ENCODE measurements around the gene RPRML. TPM values are rescaled to one million over a fixed set of nuclear protein-coding genes. Genes with fewer than 3 reads are reported as not detected.

Gene RPRML
- total and polyA plus RNA-seq, 11 donors, result 0.15 to 0.37 (median 0.27) TPM; not detected in 7

DNA sequence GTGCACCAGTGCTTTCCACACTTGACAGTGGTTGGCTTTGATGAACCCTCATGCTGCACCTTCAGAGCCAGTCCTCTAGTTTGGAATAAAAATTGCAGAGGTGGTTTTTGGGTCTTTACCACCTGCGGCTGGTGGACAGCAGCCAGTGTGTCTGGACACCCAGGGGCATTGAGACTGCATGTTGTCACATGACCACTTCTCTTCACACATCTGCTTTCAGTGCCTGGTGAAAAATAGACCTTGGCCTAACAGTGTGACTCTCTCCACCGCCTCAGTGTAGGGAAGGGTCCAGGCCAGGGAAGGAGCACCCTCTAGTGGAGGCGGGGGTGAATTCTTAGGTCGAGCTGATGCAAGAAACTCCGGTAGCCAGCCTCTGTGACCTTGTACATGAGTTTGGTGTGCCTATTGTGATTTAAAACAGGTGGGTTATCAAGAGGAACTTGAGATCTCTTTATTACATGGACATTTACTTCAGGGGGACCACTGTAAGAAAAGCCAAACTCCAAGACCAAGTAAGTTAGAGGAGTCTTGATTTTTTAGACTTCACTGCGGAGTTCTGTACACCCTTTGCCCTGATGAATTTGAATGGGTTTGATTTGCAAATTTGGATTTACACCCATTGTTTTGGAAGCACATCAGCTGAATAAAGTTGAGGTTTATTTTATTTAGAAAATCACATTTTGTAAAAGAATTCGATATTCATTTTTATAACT, 38.2 kb downstream of the RPRML start:
- intact Hi-C loops (cut with DNase I), result loop anchor here in 8 of 10 donors (2.0 to 5.0 kb wide), 6 partner anchors 60 to 371 kb away; no protein-coding TSS in a partner anchor
- Histone ChIP-seq H3K4me1 (peaks cover 4 to 27% (median 20%) of the 10 kb centered on the region in 12 donors), H3K9me3 (no peaks in the 10 kb centered on the region), H3K36me3 (peaks cover 0 to 63% (median 48%) of the 10 kb centered on the region in 9 donors), H3K4me3 (no peak overlapping the region), H3K27ac (no peak overlapping the region), H3K27me3 (no peaks in the 10 kb centered on the region)
- TF ChIP-seq, protein P1, sequence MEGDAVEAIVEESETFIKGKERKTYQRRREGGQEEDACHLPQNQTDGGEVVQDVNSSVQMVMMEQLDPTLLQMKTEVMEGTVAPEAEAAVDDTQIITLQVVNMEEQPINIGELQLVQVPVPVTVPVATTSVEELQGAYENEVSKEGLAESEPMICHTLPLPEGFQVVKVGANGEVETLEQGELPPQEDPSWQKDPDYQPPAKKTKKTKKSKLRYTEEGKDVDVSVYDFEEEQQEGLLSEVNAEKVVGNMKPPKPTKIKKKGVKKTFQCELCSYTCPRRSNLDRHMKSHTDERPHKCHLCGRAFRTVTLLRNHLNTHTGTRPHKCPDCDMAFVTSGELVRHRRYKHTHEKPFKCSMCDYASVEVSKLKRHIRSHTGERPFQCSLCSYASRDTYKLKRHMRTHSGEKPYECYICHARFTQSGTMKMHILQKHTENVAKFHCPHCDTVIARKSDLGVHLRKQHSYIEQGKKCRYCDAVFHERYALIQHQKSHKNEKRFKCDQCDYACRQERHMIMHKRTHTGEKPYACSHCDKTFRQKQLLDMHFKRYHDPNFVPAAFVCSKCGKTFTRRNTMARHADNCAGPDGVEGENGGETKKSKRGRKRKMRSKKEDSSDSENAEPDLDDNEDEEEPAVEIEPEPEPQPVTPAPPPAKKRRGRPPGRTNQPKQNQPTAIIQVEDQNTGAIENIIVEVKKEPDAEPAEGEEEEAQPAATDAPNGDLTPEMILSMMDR (IDR thresholded peaks at IDR 0.05), result peak; percentile 75 to 87 (median 83)
- no peak for TF ChIP-seq POLR2A (IDR thresholded peaks at IDR 0.05)
- DNase-seq, result peak; percentile 72 to 79 (median 76)
- peak; percentile 70 to 84 (median 82) for ATAC-seq
- 33 to 40% (median 38%) methylated on average over 6 to 7 of the region's 7 CpGs for WGBS, 4 donors

DNA sequence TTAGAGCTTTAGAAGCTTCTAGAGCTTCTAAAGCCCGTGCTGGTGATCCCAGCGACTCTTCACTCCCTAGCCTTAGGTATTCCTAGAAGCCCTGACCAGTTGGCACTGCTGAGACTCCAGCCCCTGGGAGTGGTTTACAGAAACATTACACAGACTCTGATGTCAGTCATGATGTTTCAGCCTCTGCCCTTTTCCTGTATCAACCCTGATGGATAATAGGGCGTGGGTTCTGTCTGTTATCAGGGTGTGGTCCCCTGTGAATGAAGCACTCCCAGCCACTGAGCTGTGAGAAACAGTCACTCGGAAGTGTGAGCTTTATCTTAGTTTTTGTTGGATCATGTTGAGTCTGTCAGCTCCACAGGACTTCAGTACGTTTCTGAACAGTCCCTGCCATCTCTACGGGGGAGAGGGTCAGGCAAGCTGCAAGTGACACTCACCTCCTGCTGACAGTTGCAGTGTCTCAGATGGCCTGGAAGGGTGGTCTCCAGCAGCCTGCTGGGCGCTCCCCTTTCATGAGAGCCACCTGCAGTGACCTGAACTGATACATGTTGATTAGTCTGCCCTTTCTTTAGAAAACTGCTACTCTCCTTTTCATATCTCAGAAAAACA, 43.3 kb downstream of the RPRML start:
- intact Hi-C loops (cut with DNase I), result no loop called here
- DNase-seq (no peak), ATAC-seq (peak; percentile 32 to 91 (median 82))
- TF ChIP-seq, protein P1 (IDR thresholded peaks at IDR 0.05), result no peak
- no peak for TF ChIP-seq POLR2A (IDR thresholded peaks at IDR 0.05)
- Histone ChIP-seq H3K4me3 (no peak overlapping the region), H3K9me3 (no peaks in the 10 kb centered on the region), H3K36me3 (peaks cover 4 to 100% (median 99%) of the 10 kb centered on the region in 9 donors), H3K27me3 (no peaks in the 10 kb centered on the region), H3K4me1 (peaks cover 0 to 10% (median 0%) of the 10 kb centered on the region in 12 donors), H3K27ac (peak overlapping the region in 8 of 12 donors; percentile 16 to 71 (median 34))
- 37 to 46% (median 43%) methylated on average over 6 to 7 of the region's 7 CpGs for WGBS, 4 donors

DNA sequence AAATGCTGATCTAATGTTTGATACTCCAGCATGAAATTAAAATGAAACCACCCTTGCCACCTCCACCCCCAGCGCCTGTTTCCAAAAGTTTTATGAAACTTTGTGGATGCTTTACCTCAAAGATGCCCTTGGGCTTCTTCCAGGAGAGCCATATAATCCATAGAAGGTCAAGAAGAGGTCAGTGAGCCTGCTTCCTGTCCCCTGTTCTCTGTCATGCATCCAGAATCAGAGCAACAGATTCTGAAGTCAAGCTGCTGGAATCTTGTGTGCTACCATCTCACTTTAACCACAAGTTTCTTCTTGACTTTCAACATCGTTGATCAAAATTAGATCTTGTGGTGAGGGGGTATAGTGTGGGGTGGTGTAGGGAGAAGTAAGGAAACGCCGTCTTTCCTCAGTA, 47.5 kb downstream of the RPRML start:
- TF ChIP-seq POLR2A (IDR thresholded peaks at IDR 0.05), result no peak
- TF ChIP-seq, protein P1 (IDR thresholded peaks at IDR 0.05), result no peak
- intact Hi-C loops (cut with DNase I), result no loop called here
- Histone ChIP-seq H3K9me3 (no peaks in the 10 kb centered on the region), H3K27me3 (no peaks in the 10 kb centered on the region), H3K4me3 (no peak overlapping the region), H3K27ac (no peak overlapping the region), H3K4me1 (peaks cover 0 to 33% (median 10%) of the 10 kb centered on the region in 12 donors), H3K36me3 (peaks cover 4 to 76% (median 73%) of the 10 kb centered on the region in 9 donors)
- DNase-seq (no peak), ATAC-seq (no peak)
- WGBS, 4 donors, result 87 to 92% (median 90%) methylated on average over 4 of the region's 4 CpGs

DNA sequence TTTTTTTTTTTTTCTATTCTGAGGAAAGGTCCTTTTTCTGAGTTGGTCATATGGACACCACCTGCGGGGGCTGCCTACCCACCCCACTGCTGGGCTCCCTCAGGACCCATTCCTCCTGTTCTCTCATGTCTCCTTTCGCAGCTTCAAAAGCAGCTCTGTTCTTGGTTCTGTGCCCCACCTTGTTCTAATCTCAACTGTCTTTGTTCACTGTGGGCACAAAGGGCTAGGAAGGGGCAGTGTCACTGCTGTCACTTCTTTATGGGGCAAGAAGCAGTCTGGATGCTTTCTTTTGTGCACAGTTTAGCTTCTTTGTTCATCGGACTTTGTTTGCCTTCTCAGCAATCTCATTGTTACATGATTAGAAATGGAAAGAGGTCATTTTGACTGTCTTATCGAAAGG, 49.0 kb downstream of the RPRML start:
- H3K4me1 ChIP-seq, result peaks cover 0 to 38% (median 17%) of the 10 kb centered on the region in 12 donors
- no peak overlapping the region for H3K4me3 ChIP-seq
- intact Hi-C loops (cut with DNase I), result no loop called here
- TF ChIP-seq, protein P1 (IDR thresholded peaks at IDR 0.05), result no peak
- TF ChIP-seq POLR2A (IDR thresholded peaks at IDR 0.05), result no peak
- H3K36me3 ChIP-seq, result peaks cover 4 to 64% (median 57%) of the 10 kb centered on the region in 9 donors
- 88 to 93% (median 91%) methylated on average over 4 of the region's 4 CpGs for WGBS, 4 donors
- DNase-seq (no peak), ATAC-seq (no peak)
- H3K9me3 ChIP-seq, result no peaks in the 10 kb centered on the region
- no peak overlapping the region for H3K27ac ChIP-seq
- H3K27me3 ChIP-seq, result no peaks in the 10 kb centered on the region

Data from heart left ventricle (tissue), 16 donors.